GM23338 (cell line): ENCODE measurements around the gene STRA6.
"Not testable (repeated sequence)": the region's sequence is repeated elsewhere in the genome, so short reads cannot be mapped to it uniquely, and the experiment has no call there.

Source experiments
- CREB1 ChIP-seq: fragments of 250-450 bp; sonication (Bioruptor Pico); IDR thresholded peaks from 2 replicates; pipeline ENCODE4 v1.5.0; 2020; ENCODE audit warnings: low read depth, mild to moderate bottlenecking, moderate library complexity
- CTCF ChIP-seq, 2 experiments: fragments of 200-600 bp in 1 of 2; sonication (generic) in 1 of 2; conservative IDR thresholded peaks; 2 replicates each; pipeline versions ENCODE4 v1.5.1 to v1.6.1; 2016 to 2017; ENCODE audit warnings: antibody characterized with exemption in 2 of 2, low read depth in 2 of 2, mild to moderate bottlenecking in 2 of 2, moderate library complexity in 1 of 2
- EZH2 ChIP-seq: fragments of 200-600 bp; sonication (generic); IDR thresholded peaks from one replicate; pipeline ENCODE4 v1.8.0; 2017; ENCODE audit warnings: antibody characterized with exemption, mild to moderate bottlenecking, low read depth; ENCODE audit not compliant: unreplicated experiment
- EZH2phosphoT487 ChIP-seq: fragments of 200-600 bp; sonication (generic); IDR thresholded peaks from one replicate; pipeline ENCODE4 v1.8.1; 2018; ENCODE audit warnings: antibody characterized with exemption; ENCODE audit not compliant: unreplicated experiment
- POLR2AphosphoS5 ChIP-seq: IDR thresholded peaks from 2 replicates; pipeline ENCODE4 v1.6.1; 2016; ENCODE audit warnings: antibody characterized with exemption, low read depth
- REST ChIP-seq: IDR thresholded peaks from one replicate; pipeline ENCODE4 v1.6.1; 2018; ENCODE audit warnings: antibody characterized with exemption; ENCODE audit not compliant: unreplicated experiment

GRCh38 chr15:74162195-74162536 is 40.4 kb downstream of the STRA6 start:
- not testable (repeated sequence) for TF ChIP-seq CTCF (conservative IDR thresholded peaks at IDR 0.05; ENCODE audit: low read depth in 2 of 2); POLR2AphosphoS5; EZH2phosphoT487; EZH2; CREB1; REST
